Endothelial cell of umbilical vein (primary cell): Measurements from ENCODE around the gene MALRD1. TPM values are rescaled to one million over a fixed set of nuclear protein-coding genes. Genes with fewer than 3 reads are reported as not detected.

Experiments
- BruUV-seq: library from RNA; stranded (reverse); fragments of 400-500 nt; replicated peaks from 2 replicates; lab custom pipeline; 2021; lab: Mats Ljungman, UMichigan
- CTCF ChIA-PET: fragments of 300-600, 350-600 bp; sonication (Branson Sonifier 250); formaldehyde crosslinking; loops from one replicate; lab custom pipeline; 2021; ENCODE audit warnings: antibody characterized with exemption, inconsistent platforms; lab: Charles Lee
- POLR2A ChIA-PET: fragments of 300-600, 350-600 bp; sonication (Branson Sonifier 250); formaldehyde crosslinking; loops from one replicate; lab custom pipeline; 2021; ENCODE audit warnings: antibody characterized with exemption, inconsistent platforms; lab: Charles Lee
- DNase-seq: peaks from one replicate; pipeline ENCODE4 v3.0.0-alpha.2; 2011; ENCODE audit warnings: low read depth, low spot score
- FAIRE-seq: peaks from 2 replicates; lab custom pipeline; 2011; peaks lifted over from hg19 to GRCh38; lab: Jason Lieb, UNC
- H2AFZ ChIP-seq: 2 replicates; pipeline ENCODE4 v1.6.0; 2012; ENCODE audit warnings: low read depth, low read length, control low read depth, inconsistent platforms
- H3K27ac ChIP-seq: 2 replicates; pipeline ENCODE4 v1.5.1; 2011; ENCODE audit warnings: low read depth, mild to moderate bottlenecking, control low read depth, low read length, moderate library complexity; ENCODE audit not compliant: insufficient read depth
- H3K27me3 ChIP-seq, 2 experiments: 2 replicates each; pipeline versions ENCODE4 v1.6.0 to v1.6.1; 2011; ENCODE audit warnings: low read length in 2 of 2, mixed read lengths in 1 of 2; ENCODE audit not compliant: control insufficient read depth in 2 of 2, insufficient read depth in 2 of 2
- H3K36me3 ChIP-seq, 2 experiments: 2 replicates in 1 of 2; 3 replicates in 1 of 2; pipeline ENCODE4 v1.5.1; 2011; ENCODE audit warnings: low read length in 2 of 2, mild to moderate bottlenecking in 1 of 2, moderate library complexity in 1 of 2; ENCODE audit not compliant: control insufficient read depth in 2 of 2, insufficient read depth in 2 of 2; ENCODE audit errors: extremely low read depth in 1 of 2
- H3K4me1 ChIP-seq: 3 replicates; pipeline ENCODE4 v1.5.1; 2011; ENCODE audit warnings: mild to moderate bottlenecking, low read length; ENCODE audit not compliant: control insufficient read depth, insufficient read depth; ENCODE audit errors: extremely low read depth
- H3K4me2 ChIP-seq: 2 replicates; pipeline ENCODE4 v1.6.1; 2011; ENCODE audit warnings: low read length, control low read depth, mixed read lengths; ENCODE audit not compliant: insufficient read depth
- H3K4me3 ChIP-seq, 3 experiments: fragments of 200-600 bp in 1 of 3; sonication (generic), shearing (Covaris generic) in 1 of 3; replicated peaks in 1 of 3; 2 replicates each; pipeline ENCODE4 v1.5.1; 2011 to 2016; ENCODE audit warnings: control low read depth in 3 of 3, low read length in 3 of 3, mild to moderate bottlenecking in 2 of 3, inconsistent platforms in 1 of 3, low read depth in 1 of 3, moderate library complexity in 1 of 3; ENCODE audit not compliant: insufficient read depth in 1 of 3
- H3K79me2 ChIP-seq: 2 replicates; pipeline ENCODE4 v1.6.0; 2012; ENCODE audit warnings: low read length, inconsistent platforms; ENCODE audit not compliant: control insufficient read depth, insufficient read depth
- H3K9ac ChIP-seq: replicated peaks from 2 replicates; pipeline ENCODE3; 2011; ENCODE audit warnings: low read length, control low read depth; ENCODE audit not compliant: insufficient read depth; ENCODE audit errors: extremely low read depth
- H3K9me1 ChIP-seq: replicated peaks from 3 replicates; pipeline ENCODE4 v1.6.0; 2011; ENCODE audit warnings: mild to moderate bottlenecking, low read length; ENCODE audit not compliant: control insufficient read depth, insufficient read depth; ENCODE audit errors: extremely low read depth
- H3K9me3 ChIP-seq: replicated peaks from 2 replicates; pipeline ENCODE4 v1.5.1; 2012; ENCODE audit warnings: low read length, inconsistent platforms; ENCODE audit not compliant: control insufficient read depth, insufficient read depth
- H4K20me1 ChIP-seq: replicated peaks from 2 replicates; pipeline ENCODE3; 2011; ENCODE audit warnings: mild to moderate bottlenecking, low read length; ENCODE audit not compliant: control insufficient read depth, insufficient read depth; ENCODE audit errors: extremely low read depth
- EZH2 ChIP-seq: IDR thresholded peaks from 2 replicates; pipeline ENCODE4 v1.6.1; 2012; ENCODE audit warnings: borderline replicate concordance, low read depth, mild to moderate bottlenecking, moderate library complexity, low read length, inconsistent platforms; ENCODE audit not compliant: severe bottlenecking
- GATA2 ChIP-seq: IDR thresholded peaks from 2 replicates; pipeline ENCODE4 v1.7.0; 2011; ENCODE audit warnings: low read depth, mild to moderate bottlenecking, moderate library complexity, mixed read lengths, low read length; ENCODE audit not compliant: insufficient read length, insufficient read depth
- JUN ChIP-seq: IDR thresholded peaks from 2 replicates; pipeline ENCODE4 v1.6.1; 2011; ENCODE audit warnings: borderline replicate concordance, low read depth; ENCODE audit not compliant: insufficient read length, insufficient read depth
- MYC ChIP-seq: IDR thresholded peaks from one replicate; pipeline ENCODE4 v1.6.1; 2011; ENCODE audit warnings: mild to moderate bottlenecking, low read depth, low read length
- POLR2A ChIP-seq: IDR thresholded peaks from 2 replicates; pipeline ENCODE4 v1.6.1; 2012; ENCODE audit warnings: low read depth, mild to moderate bottlenecking, control low read depth, low read length
- POLR2AphosphoS5 ChIP-seq: IDR thresholded peaks from 2 replicates; pipeline ENCODE4 v1.6.1; 2012; ENCODE audit warnings: low read depth, mild to moderate bottlenecking, control low read depth, low read length, moderate library complexity; ENCODE audit not compliant: insufficient read depth
- dilution Hi-C: fragments of 300-500 bp; cut with MboI; formaldehyde crosslinking; loops from one replicate; pipeline ENCODE4 v1.15.0; 2019; ENCODE audit warnings: low sequenced_read_pairs; ENCODE audit not compliant: extremely low pct_ligation_motif_present
- intact Hi-C: fragments of 100-400 bp; cut with micrococcal nuclease; formaldehyde crosslinking; loops from one replicate; pipeline ENCODE4 v1.10.0; 2022
- polyA plus RNA-seq, 4 experiments: library from polyadenylated mRNA; depleted of rRNA in 3 of 4; stranded (reverse) in 3 of 4; unstranded in 1 of 4; fragments of >200 nt; gene quantifications; 2 replicates each; pipeline versions ENCODE4 v1.2.1 to v1.2.3, GENCODE V29; 2011 to 2012; ENCODE audit warnings: missing spikeins in 1 of 4
- total RNA-seq: library from RNA; stranded (reverse); gene quantifications from 2 replicates; pipeline ENCODE4 v1.2.3, GENCODE V29; 2021
- TF ChIP-seq, protein P1 (sequence below), 2 donors: IDR thresholded peaks; 1 replicate in 1 of 2; 2 replicates in 1 of 2; pipeline ENCODE4 v1.5.1; 2011; ENCODE audit warnings: low read length in 2 of 2, mild to moderate bottlenecking in 2 of 2, moderate library complexity in 2 of 2, control low read depth in 1 of 2, inconsistent platforms in 1 of 2, low read depth in 1 of 2; ENCODE audit not compliant: insufficient read depth in 1 of 2; ENCODE audit errors: extremely low read depth in 1 of 2

Gene MALRD1
- total and polyA plus RNA-seq, 2 donors (not counting 3 experiments of a cell fraction or from before 2014, with no cell fraction given), result not detected

DNA sequence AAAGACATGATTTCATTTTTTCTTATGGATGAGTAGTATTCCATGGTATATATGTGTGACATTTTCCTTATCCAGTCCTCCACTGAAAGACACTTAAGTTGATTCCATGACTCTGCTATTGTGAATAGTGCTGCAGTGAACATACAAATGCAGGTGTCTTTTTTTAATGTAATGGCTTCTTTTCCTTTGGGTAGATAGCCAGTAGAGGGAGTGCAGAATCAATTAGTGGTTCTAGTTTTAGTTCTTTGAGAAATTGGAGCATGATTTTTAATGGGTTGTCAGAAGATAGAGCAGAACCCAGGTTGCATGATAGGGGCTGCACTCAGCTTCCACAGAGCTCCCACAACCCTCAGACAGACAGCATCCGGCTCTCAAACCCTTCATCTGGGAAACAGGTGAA, 614.7 kb downstream of the MALRD1 start:
- no peak overlapping the region for H3K4me3 ChIP-seq
- no peak for TF ChIP-seq JUN
- no peak for TF ChIP-seq POLR2AphosphoS5
- TF ChIP-seq GATA2, result no peak
- TF ChIP-seq POLR2A, result no peak
- TF ChIP-seq, protein P1, sequence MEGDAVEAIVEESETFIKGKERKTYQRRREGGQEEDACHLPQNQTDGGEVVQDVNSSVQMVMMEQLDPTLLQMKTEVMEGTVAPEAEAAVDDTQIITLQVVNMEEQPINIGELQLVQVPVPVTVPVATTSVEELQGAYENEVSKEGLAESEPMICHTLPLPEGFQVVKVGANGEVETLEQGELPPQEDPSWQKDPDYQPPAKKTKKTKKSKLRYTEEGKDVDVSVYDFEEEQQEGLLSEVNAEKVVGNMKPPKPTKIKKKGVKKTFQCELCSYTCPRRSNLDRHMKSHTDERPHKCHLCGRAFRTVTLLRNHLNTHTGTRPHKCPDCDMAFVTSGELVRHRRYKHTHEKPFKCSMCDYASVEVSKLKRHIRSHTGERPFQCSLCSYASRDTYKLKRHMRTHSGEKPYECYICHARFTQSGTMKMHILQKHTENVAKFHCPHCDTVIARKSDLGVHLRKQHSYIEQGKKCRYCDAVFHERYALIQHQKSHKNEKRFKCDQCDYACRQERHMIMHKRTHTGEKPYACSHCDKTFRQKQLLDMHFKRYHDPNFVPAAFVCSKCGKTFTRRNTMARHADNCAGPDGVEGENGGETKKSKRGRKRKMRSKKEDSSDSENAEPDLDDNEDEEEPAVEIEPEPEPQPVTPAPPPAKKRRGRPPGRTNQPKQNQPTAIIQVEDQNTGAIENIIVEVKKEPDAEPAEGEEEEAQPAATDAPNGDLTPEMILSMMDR (IDR thresholded peaks at IDR 0.05; ENCODE audit: extremely low read depth in 1 of 2, insufficient read depth in 1 of 2, low read depth in 1 of 2, low read length in 2 of 2), result no peak
- TF ChIP-seq EZH2, result no peak
- no peak for TF ChIP-seq MYC
- no peak overlapping the region for H3K4me2 ChIP-seq
- intact Hi-C loops (no loop called here), dilution Hi-C loops (no loop called here)
- no peaks in the 10 kb centered on the region for H3K4me1 ChIP-seq
- DNase-seq (no peak), FAIRE-seq (no peak)
- no TSS peak for BruUV-seq
- H4K20me1 ChIP-seq, result no peaks in the 10 kb centered on the region
- no peaks in the 10 kb centered on the region for H3K27me3 ChIP-seq
- H3K9me3 ChIP-seq, result no peaks in the 10 kb centered on the region
- no peaks in the 10 kb centered on the region for H3K79me2 ChIP-seq
- ChIA-PET CTCF (no interaction called here), POLR2A (no interaction called here)
- no peak overlapping the region for H2AFZ ChIP-seq
- no peak overlapping the region for H3K9ac ChIP-seq
- H3K36me3 ChIP-seq, result no peaks in the 10 kb centered on the region
- H3K9me1 ChIP-seq, result no peaks in the 10 kb centered on the region
- no peak overlapping the region for H3K27ac ChIP-seq
